ENCODE measurements around the gene SNAP47. TPM values are rescaled to one million over a fixed set of nuclear protein-coding genes. Genes with fewer than 3 reads are reported as not detected.

SNAP47 gene
- total RNA-seq, 1 donor from 2014 or later: 32.2 TPM

DNA sequence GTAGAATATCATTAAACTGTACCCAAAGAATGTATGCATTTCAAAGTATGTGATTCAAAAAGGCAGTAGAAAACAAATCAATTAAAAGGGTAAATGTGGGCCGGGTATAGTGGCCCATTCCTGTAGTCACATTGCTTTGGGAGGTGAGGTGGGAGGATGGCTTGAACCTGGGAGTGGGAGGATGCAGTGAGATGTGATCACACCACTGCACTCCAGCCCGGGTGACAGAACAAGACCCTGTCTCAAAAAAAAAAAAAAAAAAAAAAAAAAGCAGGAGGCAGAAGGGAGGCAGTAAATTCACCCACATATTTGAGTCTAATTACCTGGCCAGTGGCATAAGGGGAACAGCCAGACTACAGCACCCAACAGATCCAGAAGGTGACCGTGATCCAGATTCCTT lies 62.4 kb downstream of the SNAP47 start:
- H3K27ac Mint-ChIP-seq (ENCODE audit: unreplicated experiment): no peak overlapping the region
- no peaks in the 10 kb centered on the region for H3K9me3 Mint-ChIP-seq (ENCODE audit: unreplicated experiment)
- peaks cover 3% of the 10 kb centered on the region for H3K27me3 Mint-ChIP-seq (ENCODE audit: unreplicated experiment)
- H3K4me1 Mint-ChIP-seq (ENCODE audit: unreplicated experiment): no peaks in the 10 kb centered on the region
- H3K36me3 Mint-ChIP-seq (ENCODE audit: low read depth, unreplicated experiment): no peaks in the 10 kb centered on the region
- H3K4me3 Mint-ChIP-seq (ENCODE audit: unreplicated experiment): no peak overlapping the region
- no peak for DNase-seq (ENCODE audit: low spot score)
- TF ChIP-seq, protein P1, sequence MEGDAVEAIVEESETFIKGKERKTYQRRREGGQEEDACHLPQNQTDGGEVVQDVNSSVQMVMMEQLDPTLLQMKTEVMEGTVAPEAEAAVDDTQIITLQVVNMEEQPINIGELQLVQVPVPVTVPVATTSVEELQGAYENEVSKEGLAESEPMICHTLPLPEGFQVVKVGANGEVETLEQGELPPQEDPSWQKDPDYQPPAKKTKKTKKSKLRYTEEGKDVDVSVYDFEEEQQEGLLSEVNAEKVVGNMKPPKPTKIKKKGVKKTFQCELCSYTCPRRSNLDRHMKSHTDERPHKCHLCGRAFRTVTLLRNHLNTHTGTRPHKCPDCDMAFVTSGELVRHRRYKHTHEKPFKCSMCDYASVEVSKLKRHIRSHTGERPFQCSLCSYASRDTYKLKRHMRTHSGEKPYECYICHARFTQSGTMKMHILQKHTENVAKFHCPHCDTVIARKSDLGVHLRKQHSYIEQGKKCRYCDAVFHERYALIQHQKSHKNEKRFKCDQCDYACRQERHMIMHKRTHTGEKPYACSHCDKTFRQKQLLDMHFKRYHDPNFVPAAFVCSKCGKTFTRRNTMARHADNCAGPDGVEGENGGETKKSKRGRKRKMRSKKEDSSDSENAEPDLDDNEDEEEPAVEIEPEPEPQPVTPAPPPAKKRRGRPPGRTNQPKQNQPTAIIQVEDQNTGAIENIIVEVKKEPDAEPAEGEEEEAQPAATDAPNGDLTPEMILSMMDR (IDR thresholded peaks at IDR 0.05; ENCODE audit: unreplicated experiment): no peak

DNA sequence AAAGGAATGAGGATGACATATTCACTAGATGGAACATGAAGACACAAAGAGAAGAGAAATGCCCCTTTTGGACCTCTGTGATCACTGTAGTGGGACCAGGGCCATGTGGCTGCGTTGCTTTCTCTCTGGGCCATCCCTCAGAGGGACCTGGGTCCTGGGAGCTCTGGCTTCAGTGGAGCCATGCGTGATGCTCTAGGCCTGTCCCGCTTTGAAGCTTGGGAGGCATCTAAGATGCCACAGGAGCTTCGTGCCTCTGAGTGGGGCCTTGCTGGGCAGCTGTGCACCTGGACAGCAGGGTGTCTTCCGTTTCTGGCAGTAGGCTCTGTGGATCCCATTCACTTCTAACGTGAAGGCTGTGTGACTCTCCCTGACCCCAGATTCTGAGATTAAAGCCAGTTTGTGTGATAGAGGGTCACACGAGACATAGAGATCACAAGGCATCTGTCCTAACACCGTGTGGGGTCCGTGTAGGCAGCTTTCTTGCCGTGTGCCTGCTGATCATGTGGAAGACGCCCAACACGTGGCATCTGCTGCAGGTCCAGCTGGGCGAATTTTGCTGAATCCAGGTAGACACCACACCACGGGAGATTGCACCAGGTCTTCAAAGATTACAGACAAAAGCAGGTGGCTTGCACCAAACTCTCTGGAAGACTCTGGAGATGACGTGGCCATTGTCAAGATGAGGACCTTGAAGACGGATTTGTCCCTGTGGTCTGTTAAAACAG lies 63.0 kb downstream of the SNAP47 start:
- H3K27me3 Mint-ChIP-seq (ENCODE audit: unreplicated experiment): peaks cover 3% of the 10 kb centered on the region
- TF ChIP-seq, protein P1 (IDR thresholded peaks at IDR 0.05; ENCODE audit: unreplicated experiment): no peak
- no peaks in the 10 kb centered on the region for H3K9me3 Mint-ChIP-seq (ENCODE audit: unreplicated experiment)
- no peak overlapping the region for H3K4me3 Mint-ChIP-seq (ENCODE audit: unreplicated experiment)
- H3K27ac Mint-ChIP-seq (ENCODE audit: unreplicated experiment): no peak overlapping the region
- no peaks in the 10 kb centered on the region for H3K36me3 Mint-ChIP-seq (ENCODE audit: low read depth, unreplicated experiment)
- DNase-seq (ENCODE audit: low spot score): no peak
- no peaks in the 10 kb centered on the region for H3K4me1 Mint-ChIP-seq (ENCODE audit: unreplicated experiment)

DNA sequence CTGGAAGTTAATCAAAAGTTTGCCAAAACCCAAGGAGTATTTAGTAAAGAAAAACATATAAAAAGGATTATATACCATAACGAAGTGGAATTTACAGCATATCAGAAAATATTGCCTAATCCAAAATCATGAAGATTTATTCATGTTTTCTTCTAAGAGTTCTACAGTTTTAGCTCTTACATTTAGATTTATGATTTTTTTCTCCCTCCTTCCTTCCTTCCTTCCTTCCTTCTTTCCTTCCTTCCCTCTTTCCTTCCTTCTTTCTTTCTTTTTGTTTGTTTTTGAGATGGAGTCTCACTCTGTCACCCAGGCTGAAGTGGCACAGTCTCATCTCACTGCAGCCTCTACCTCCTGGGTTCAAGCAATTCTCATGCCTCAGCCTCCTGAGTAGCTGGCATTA lies 64.5 kb downstream of the SNAP47 start:
- no peak for DNase-seq (ENCODE audit: low spot score)
- no peaks in the 10 kb centered on the region for H3K4me1 Mint-ChIP-seq (ENCODE audit: unreplicated experiment)
- no peaks in the 10 kb centered on the region for H3K36me3 Mint-ChIP-seq (ENCODE audit: low read depth, unreplicated experiment)
- TF ChIP-seq, protein P1 (IDR thresholded peaks at IDR 0.05; ENCODE audit: unreplicated experiment): no peak
- peaks cover 1% of the 10 kb centered on the region for H3K27me3 Mint-ChIP-seq (ENCODE audit: unreplicated experiment)
- no peaks in the 10 kb centered on the region for H3K9me3 Mint-ChIP-seq (ENCODE audit: unreplicated experiment)
- H3K27ac Mint-ChIP-seq (ENCODE audit: unreplicated experiment): no peak overlapping the region
- no peak overlapping the region for H3K4me3 Mint-ChIP-seq (ENCODE audit: unreplicated experiment)

DNA sequence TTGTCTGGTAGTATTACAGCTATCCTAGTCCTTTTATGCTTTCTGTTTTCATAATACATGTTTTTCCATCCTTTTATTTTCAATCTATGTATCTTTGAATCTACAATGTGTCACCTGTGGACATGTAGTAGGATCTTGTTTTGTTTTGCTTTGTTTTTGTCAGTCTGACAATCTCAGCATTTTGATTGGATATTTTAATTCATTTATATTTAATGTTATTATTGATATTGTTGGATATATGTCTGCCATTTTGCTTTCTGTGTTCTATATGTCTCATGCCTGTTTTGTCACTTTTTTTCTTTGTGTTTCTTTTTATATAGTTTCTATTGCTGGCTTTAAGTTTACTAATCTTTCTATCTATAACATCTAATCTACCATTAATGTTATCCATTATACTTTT lies 68.7 kb downstream of the SNAP47 start:
- TF ChIP-seq, protein P1 (IDR thresholded peaks at IDR 0.05; ENCODE audit: unreplicated experiment): no peak
- no peak for DNase-seq (ENCODE audit: low spot score)
- H3K27me3 Mint-ChIP-seq (ENCODE audit: unreplicated experiment): peaks cover 3% of the 10 kb centered on the region
- no peak overlapping the region for H3K4me3 Mint-ChIP-seq (ENCODE audit: unreplicated experiment)
- no peak overlapping the region for H3K27ac Mint-ChIP-seq (ENCODE audit: unreplicated experiment)
- no peaks in the 10 kb centered on the region for H3K36me3 Mint-ChIP-seq (ENCODE audit: low read depth, unreplicated experiment)
- H3K4me1 Mint-ChIP-seq (ENCODE audit: unreplicated experiment): no peaks in the 10 kb centered on the region
- no peaks in the 10 kb centered on the region for H3K9me3 Mint-ChIP-seq (ENCODE audit: unreplicated experiment)

DNA sequence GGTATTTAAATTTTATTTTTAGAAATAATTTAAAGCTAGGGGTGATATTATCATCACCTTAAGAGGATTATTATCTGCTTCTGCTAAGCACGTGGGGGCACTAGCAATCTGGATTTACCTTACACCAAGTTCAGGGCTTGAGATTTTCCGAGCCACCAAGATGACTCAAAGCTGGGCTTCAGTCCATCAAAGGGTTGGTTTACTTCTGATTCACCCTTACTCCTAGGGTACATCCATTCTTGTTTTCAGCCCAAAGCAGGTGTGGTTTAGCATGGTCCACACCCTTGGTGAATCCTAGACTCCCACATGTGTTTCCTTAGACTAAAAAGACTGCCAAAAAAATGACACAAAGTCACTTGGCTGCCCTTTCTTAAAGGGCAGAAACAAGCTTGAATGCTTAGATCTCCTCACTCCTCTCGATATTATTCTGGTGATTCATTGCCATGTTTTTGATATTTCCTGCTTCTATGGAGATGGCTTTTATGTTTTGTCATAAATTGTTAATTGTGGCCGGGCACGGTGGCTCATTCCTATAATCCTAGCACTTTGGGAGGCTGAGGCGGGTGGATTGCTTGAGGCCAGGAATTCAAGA lies 70.5 kb downstream of the SNAP47 start:
- no peak overlapping the region for H3K27ac Mint-ChIP-seq (ENCODE audit: unreplicated experiment)
- TF ChIP-seq, protein P1 (IDR thresholded peaks at IDR 0.05; ENCODE audit: unreplicated experiment): no peak
- no peaks in the 10 kb centered on the region for H3K9me3 Mint-ChIP-seq (ENCODE audit: unreplicated experiment)
- no peak for DNase-seq (ENCODE audit: low spot score)
- no peaks in the 10 kb centered on the region for H3K4me1 Mint-ChIP-seq (ENCODE audit: unreplicated experiment)
- H3K4me3 Mint-ChIP-seq (ENCODE audit: unreplicated experiment): no peak overlapping the region
- H3K36me3 Mint-ChIP-seq (ENCODE audit: low read depth, unreplicated experiment): no peaks in the 10 kb centered on the region
- peaks cover 1% of the 10 kb centered on the region for H3K27me3 Mint-ChIP-seq (ENCODE audit: unreplicated experiment)

Measured in endothelial cell (in vitro differentiated cells).